ENCODE data around the gene PLA2G6. TPM values are rescaled to one million over a fixed set of nuclear protein-coding genes. Genes with fewer than 3 reads are reported as not detected.
A peak's percentile ranks its signal among the peaks of the same experiment; 100 is the strongest.

The PLA2G6 gene
- total RNA-seq, 1 donor from 2014 or later = 41.6 TPM

DNA sequence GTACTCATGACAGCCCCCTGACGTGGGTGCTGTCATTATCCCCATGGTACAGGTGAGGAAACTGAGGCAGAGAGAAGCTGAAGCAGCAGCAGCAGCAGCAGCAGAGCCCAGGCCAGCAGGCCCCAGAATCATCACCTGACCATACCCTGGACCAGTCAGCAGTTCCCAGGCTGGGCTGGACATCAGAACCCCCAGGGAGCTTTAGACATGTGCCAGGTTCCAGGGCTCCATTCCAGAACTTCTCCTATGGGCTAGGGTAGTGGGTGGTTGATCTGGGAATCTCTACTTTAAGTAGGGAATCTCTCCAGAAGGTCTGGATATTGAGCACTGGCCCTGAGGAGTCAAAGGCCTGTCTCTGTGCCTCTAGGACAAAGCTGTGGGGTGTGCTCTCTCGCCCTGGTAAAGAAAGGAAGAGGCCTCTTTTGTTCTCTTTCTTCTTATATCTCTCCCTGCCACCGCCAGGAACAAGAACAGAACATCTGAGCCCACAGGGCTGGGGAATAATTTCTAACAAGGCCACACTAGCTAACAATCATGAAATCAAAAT is 46.8 kb upstream of the PLA2G6 start:
- H3K27me3 Mint-ChIP-seq (ENCODE audit: unreplicated experiment) = no peaks in the 10 kb centered on the region
- no peaks in the 10 kb centered on the region for H3K9me3 Mint-ChIP-seq (ENCODE audit: unreplicated experiment)
- TF ChIP-seq, protein P1, sequence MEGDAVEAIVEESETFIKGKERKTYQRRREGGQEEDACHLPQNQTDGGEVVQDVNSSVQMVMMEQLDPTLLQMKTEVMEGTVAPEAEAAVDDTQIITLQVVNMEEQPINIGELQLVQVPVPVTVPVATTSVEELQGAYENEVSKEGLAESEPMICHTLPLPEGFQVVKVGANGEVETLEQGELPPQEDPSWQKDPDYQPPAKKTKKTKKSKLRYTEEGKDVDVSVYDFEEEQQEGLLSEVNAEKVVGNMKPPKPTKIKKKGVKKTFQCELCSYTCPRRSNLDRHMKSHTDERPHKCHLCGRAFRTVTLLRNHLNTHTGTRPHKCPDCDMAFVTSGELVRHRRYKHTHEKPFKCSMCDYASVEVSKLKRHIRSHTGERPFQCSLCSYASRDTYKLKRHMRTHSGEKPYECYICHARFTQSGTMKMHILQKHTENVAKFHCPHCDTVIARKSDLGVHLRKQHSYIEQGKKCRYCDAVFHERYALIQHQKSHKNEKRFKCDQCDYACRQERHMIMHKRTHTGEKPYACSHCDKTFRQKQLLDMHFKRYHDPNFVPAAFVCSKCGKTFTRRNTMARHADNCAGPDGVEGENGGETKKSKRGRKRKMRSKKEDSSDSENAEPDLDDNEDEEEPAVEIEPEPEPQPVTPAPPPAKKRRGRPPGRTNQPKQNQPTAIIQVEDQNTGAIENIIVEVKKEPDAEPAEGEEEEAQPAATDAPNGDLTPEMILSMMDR (IDR thresholded peaks at IDR 0.05) = no peak
- peak overlapping the region; percentile 82 for H3K27ac Mint-ChIP-seq (ENCODE audit: unreplicated experiment)
- no peak overlapping the region for H3K4me3 Mint-ChIP-seq (ENCODE audit: unreplicated experiment)
- peaks cover 27% of the 10 kb centered on the region for H3K36me3 Mint-ChIP-seq (ENCODE audit: unreplicated experiment)
- peaks cover 8% of the 10 kb centered on the region for H3K4me1 Mint-ChIP-seq (ENCODE audit: unreplicated experiment)
- DNase-seq (ENCODE audit: extremely low spot score, unreplicated experiment) = no peak

DNA sequence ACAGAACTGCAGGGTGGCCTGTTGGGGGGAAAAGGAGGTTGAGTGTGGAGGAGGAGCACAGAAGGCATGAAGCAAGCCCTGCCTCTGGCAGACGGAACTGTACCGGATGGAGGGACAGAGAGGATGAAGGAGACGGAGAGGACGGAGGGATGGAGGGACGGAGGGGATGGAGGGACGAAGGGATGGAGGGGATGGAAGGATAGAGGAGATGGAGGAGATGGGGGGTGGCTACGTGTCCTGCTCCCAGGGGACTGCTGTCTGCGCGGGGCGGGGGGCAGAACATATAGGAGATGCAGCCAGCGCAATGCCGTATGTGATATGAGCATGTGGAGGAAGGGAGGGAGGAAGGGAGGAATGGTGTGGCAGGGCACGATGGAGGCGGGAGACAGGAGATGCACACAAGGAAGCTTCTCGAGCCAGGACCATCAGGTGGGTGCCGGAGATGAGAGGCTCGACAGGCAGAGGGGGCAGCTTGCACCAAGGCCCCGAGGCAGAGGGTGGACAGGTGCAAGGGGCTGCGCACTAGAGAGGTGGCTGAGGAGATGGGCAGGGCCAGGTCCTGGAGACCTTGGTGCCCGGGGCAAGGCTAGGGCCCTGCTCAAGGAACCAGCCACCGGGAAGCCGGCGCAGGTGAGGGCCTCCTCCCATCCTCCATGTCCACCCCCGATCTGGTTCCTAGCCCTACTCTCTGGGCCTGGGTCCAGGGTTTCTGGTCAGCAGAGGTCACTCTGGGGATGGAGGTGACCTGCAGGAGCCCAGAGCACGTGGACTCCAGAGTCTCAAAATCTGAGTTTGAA is 45.4 kb upstream of the PLA2G6 start:
- Mint-ChIP-seq H3K27me3 (ENCODE audit: unreplicated experiment) (no peaks in the 10 kb centered on the region), H3K4me3 (ENCODE audit: unreplicated experiment) (no peak overlapping the region), H3K9me3 (ENCODE audit: unreplicated experiment) (no peaks in the 10 kb centered on the region), H3K4me1 (ENCODE audit: unreplicated experiment) (peaks cover 13% of the 10 kb centered on the region), H3K36me3 (ENCODE audit: unreplicated experiment) (peaks cover 23% of the 10 kb centered on the region), H3K27ac (ENCODE audit: unreplicated experiment) (no peak overlapping the region)
- no peak for DNase-seq (ENCODE audit: extremely low spot score, unreplicated experiment)
- TF ChIP-seq, protein P1 (IDR thresholded peaks at IDR 0.05) = no peak

DNA sequence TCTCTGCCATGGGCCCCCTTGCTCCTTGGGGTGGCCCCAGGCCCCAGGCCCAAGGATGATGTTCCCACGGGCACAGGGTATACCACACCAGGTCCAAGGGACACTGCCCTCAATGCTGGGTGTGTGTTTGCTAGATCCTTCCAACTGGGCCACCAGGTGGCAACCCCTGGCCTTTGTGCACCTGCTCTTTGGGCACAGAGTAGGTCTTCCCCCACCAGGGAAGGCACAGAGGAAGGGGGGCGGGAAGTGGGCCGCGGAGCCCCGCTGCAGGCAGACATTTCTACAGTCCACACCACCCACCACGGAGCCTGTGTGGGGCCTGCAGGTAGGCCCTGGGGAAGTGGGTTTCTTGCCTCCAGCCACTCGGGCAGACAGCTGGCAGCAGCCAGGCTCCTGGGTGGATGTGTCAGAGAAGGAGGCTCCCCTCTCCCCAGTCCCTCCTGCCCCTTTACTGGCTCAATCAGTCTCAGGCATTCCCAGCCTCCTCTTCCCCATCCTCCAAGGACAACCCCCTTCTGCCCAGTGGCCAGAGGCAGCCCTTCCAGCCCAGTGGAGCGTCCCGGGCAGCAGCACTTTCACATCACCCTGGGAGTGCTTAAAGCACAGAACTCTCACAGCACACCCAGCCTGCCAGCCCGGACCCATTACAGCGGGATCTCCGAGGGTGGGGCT is 41.8 kb upstream of the PLA2G6 start:
- Mint-ChIP-seq H3K36me3 (ENCODE audit: unreplicated experiment) (peaks cover 13% of the 10 kb centered on the region), H3K27ac (ENCODE audit: unreplicated experiment) (no peak overlapping the region), H3K27me3 (ENCODE audit: unreplicated experiment) (no peaks in the 10 kb centered on the region), H3K4me3 (ENCODE audit: unreplicated experiment) (no peak overlapping the region), H3K9me3 (ENCODE audit: unreplicated experiment) (no peaks in the 10 kb centered on the region), H3K4me1 (ENCODE audit: unreplicated experiment) (peaks cover 35% of the 10 kb centered on the region)
- TF ChIP-seq, protein P1 (IDR thresholded peaks at IDR 0.05) = no peak
- DNase-seq (ENCODE audit: extremely low spot score, unreplicated experiment) = no peak

DNA sequence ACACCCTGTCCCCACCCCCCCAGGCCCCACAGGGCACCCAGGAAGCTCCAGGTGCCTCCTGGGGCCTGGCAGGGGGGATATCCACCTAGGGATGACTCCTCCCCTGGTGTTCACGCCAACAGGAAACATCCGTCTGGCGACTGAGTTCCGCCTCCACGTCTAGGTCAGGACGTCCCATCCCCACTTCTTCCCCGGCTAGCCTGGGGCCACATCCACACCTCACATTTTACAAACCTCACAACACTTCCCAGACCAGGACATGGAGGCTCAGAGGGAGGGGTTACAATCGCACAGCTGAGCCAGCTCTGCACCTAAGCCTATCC is 41.1 kb upstream of the PLA2G6 start:
- DNase-seq (ENCODE audit: extremely low spot score, unreplicated experiment) = no peak
- Mint-ChIP-seq H3K9me3 (ENCODE audit: unreplicated experiment) (no peaks in the 10 kb centered on the region), H3K36me3 (ENCODE audit: unreplicated experiment) (peaks cover 13% of the 10 kb centered on the region), H3K27me3 (ENCODE audit: unreplicated experiment) (no peaks in the 10 kb centered on the region), H3K4me1 (ENCODE audit: unreplicated experiment) (peaks cover 42% of the 10 kb centered on the region), H3K27ac (ENCODE audit: unreplicated experiment) (no peak overlapping the region), H3K4me3 (ENCODE audit: unreplicated experiment) (no peak overlapping the region)
- TF ChIP-seq, protein P1 (IDR thresholded peaks at IDR 0.05) = no peak

All from osteocyte (in vitro differentiated cells).